ENCODE measurements around the gene SLC49A4.

GRCh38 chr3:122915300-122916055 lies 120.6 kb downstream of the SLC49A4 start:
- TF ChIP-seq CTCF (conservative IDR thresholded peaks at IDR 0.05; ENCODE audit: low read length) (no peak), EZH2phosphoT487 (IDR thresholded peaks at IDR 0.05; ENCODE audit: borderline replicate concordance) (no peak)
